ENCODE data around the gene MC1R.

The MC1R gene

GRCh38 chr16:89921702-89922476, 3.2 kb downstream of the MC1R start:
- in situ Hi-C loops (cut with MboI; ENCODE audit: low pct_unique_long_range_greater_than_20kb, low sequenced_read_pairs, unreplicated experiment): no loop called here
- DNase-seq (ENCODE audit: low spot score): no peak
- TF ChIP-seq CTCF (IDR thresholded peaks at IDR 0.05; ENCODE audit: extremely low read depth, insufficient read depth, missing control alignments): no peak

- DNase-seq (ENCODE audit: low spot score): peak; percentile 47
- in situ Hi-C loops (cut with MboI; ENCODE audit: low pct_unique_long_range_greater_than_20kb, low sequenced_read_pairs, unreplicated experiment): no loop called here
- TF ChIP-seq CTCF (IDR thresholded peaks at IDR 0.05; ENCODE audit: extremely low read depth, insufficient read depth, missing control alignments): no peak
Measured at GRCh38 chr16:89922477-89922883, 3.8 kb downstream of the MC1R start.

GRCh38 chr16:89922884-89923639, 4.4 kb downstream of the MC1R start, which contains the start of gene TUBB3:
TUBB3 (plus strand) TSS chr16:89923342; CDS start chr16:89923402, 60 bp downstream.
- TF ChIP-seq CTCF (IDR thresholded peaks at IDR 0.05; ENCODE audit: extremely low read depth, insufficient read depth, missing control alignments): no peak
- peak; percentile 96 for DNase-seq (ENCODE audit: low spot score)
- in situ Hi-C loops (cut with MboI; ENCODE audit: low pct_unique_long_range_greater_than_20kb, low sequenced_read_pairs, unreplicated experiment): no loop called here

- in situ Hi-C loops (cut with MboI; ENCODE audit: low pct_unique_long_range_greater_than_20kb, low sequenced_read_pairs, unreplicated experiment): no loop called here
Measured at GRCh38 chr16:89923640-89924296, 5.1 kb downstream of the MC1R start.

GRCh38 chr16:89924297-89924924, 5.7 kb downstream of the MC1R start:
- no peak for TF ChIP-seq CTCF (IDR thresholded peaks at IDR 0.05; ENCODE audit: extremely low read depth, insufficient read depth, missing control alignments)
- in situ Hi-C loops (cut with MboI; ENCODE audit: low pct_unique_long_range_greater_than_20kb, low sequenced_read_pairs, unreplicated experiment): no loop called here
- peak; percentile 62 for DNase-seq (ENCODE audit: low spot score)

More at GRCh38 chr16:89923640-89924296, 5.1 kb downstream of the MC1R start:
- no peak for TF ChIP-seq CTCF (IDR thresholded peaks at IDR 0.05; ENCODE audit: extremely low read depth, insufficient read depth, missing control alignments)
- DNase-seq (ENCODE audit: low spot score): no peak

GRCh38 chr16:89924925-89925307, 6.3 kb downstream of the MC1R start:
- TF ChIP-seq CTCF (IDR thresholded peaks at IDR 0.05; ENCODE audit: extremely low read depth, insufficient read depth, missing control alignments): no peak
- in situ Hi-C loops (cut with MboI; ENCODE audit: low pct_unique_long_range_greater_than_20kb, low sequenced_read_pairs, unreplicated experiment): no loop called here
- no peak for DNase-seq (ENCODE audit: low spot score)

All from GM13977 (cell line).